Upper lobe of left lung (tissue), 4 donors: ENCODE results near the gene NHERF1.

Source experiments
- POLR2A ChIP-seq, 4 donors: fragments of 450-650 bp; IDR thresholded peaks; one replicate each; pipeline ENCODE4 v1.5.1; 2016 to 2017; ENCODE audit warnings: antibody characterized with exemption in 4 of 4, mild to moderate bottlenecking in 2 of 4
- POLR2AphosphoS5 ChIP-seq, 2 donors: sonication (generic); formaldehyde crosslinking; IDR thresholded peaks; one replicate each; pipeline ENCODE4 v1.5.1; 2017; ENCODE audit warnings: antibody characterized with exemption in 2 of 2
- TF ChIP-seq, protein P1 (sequence below), 6 experiments: fragments of 450-650 bp in 4 of 6; fragments of 200-600 bp in 2 of 6; sonication (generic) in 2 of 6; IDR thresholded peaks; one replicate each; pipeline ENCODE4 v1.5.1; 2016 to 2019; ENCODE audit warnings: antibody characterized with exemption in 6 of 6

DNA sequence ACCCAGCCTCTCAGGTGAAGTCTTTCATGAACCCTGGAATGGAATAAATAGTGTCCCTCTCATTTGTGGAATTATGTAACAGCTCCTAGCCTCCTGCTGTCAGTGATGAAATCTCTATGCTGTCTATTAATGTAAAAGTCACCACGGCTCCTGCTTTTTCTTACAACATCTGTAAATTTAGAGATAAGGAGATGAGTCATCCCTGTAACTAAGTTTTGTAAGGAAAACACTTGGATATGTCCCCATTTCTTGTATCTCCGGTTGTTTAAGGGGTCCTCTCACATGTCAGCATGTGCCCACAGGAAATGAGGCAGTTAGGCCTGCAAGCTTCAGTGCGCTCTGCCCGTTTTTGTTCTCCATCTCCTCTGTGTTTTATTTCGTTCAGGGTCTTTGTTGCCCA, 30.5 kb downstream of the NHERF1 start:
- TF ChIP-seq, protein P1, sequence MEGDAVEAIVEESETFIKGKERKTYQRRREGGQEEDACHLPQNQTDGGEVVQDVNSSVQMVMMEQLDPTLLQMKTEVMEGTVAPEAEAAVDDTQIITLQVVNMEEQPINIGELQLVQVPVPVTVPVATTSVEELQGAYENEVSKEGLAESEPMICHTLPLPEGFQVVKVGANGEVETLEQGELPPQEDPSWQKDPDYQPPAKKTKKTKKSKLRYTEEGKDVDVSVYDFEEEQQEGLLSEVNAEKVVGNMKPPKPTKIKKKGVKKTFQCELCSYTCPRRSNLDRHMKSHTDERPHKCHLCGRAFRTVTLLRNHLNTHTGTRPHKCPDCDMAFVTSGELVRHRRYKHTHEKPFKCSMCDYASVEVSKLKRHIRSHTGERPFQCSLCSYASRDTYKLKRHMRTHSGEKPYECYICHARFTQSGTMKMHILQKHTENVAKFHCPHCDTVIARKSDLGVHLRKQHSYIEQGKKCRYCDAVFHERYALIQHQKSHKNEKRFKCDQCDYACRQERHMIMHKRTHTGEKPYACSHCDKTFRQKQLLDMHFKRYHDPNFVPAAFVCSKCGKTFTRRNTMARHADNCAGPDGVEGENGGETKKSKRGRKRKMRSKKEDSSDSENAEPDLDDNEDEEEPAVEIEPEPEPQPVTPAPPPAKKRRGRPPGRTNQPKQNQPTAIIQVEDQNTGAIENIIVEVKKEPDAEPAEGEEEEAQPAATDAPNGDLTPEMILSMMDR (IDR thresholded peaks at IDR 0.05) = no peak
- TF ChIP-seq POLR2A (IDR thresholded peaks at IDR 0.05) (no peak), POLR2AphosphoS5 (IDR thresholded peaks at IDR 0.05) (no peak)
